DMS53 treated with DMSO at 0.1 percent for 48 hours (cell line): Measurements from ENCODE around the gene RRP15.

Source experiments
- DNase-seq: peaks from one replicate; lab custom pipeline; 2025; ENCODE audit not compliant: unreplicated experiment; lab: John Stamatoyannopoulos, UW

The RRP15 gene

DNA sequence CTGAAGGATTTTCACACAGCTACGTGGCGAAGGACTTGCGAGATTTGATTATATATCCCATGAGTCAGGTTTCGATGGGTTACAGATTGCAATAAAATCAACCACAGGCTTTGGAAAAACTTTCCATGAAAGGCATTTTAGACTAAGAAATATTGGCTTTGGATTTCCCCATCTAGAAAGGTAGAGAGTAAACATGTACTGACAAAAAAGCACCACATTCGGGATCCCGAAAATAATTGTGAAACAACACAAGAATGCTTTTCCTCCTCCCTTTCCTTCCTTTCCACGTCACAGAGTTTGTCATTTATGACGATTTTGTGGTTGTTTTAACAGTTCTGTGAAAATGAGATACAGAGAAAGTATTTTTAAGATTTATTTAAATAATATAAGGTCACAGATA lies 98.6 kb downstream of the RRP15 start:
- no peak for DNase-seq

DNA sequence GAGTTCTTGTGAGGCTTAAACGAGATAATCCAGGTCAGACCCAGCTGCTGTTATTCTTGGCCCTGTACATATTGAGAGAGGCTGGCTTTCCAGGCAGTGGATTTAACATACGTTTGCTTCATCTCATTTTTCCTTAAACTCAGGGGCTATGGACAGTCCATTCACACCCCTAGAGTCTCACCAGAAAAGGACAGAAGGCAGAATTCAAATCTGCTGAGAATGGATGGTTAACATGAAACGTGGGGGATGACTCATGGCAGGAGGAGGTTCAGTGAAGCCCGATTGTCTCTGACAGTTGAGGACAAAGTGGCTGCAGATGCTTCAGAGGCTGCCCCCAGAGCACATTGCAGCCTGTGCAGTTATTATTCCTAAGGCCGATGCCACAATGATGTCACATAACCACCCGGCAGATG lies 99.5 kb downstream of the RRP15 start:
- peak; percentile 92 for DNase-seq
